PC-9 (cell line): Measurements from ENCODE around the gene PRIM1. TPM values are rescaled to one million over a fixed set of nuclear protein-coding genes. Genes with fewer than 3 reads are reported as not detected.
A peak's percentile ranks its signal among the peaks of the same experiment; 100 is the strongest.

Experiments used
- BruUV-seq: library from RNA; stranded (reverse); fragments of 400-500 nt; replicated peaks from 2 replicates; lab custom pipeline; 2021; lab: Mats Ljungman, UMichigan
- CTCF ChIA-PET: fragments of 300-600 bp; sonication (Branson Sonifier 250); formaldehyde crosslinking; loops from one replicate; lab custom pipeline; 2022; ENCODE audit warnings: antibody characterized with exemption; lab: Charles Lee
- POLR2A ChIA-PET: fragments of 300-600 bp; sonication (Branson Sonifier 250); formaldehyde crosslinking; loops from one replicate; lab custom pipeline; 2022; ENCODE audit warnings: antibody characterized with exemption; ENCODE audit not compliant: unreplicated experiment; lab: Charles Lee
- DNase-seq, 2 experiments: peaks; one replicate each; pipeline versions ENCODE4 v3.0.0 to v3.0.0-alpha.2; 2015 to 2022; ENCODE audit warnings: mixed read lengths in 1 of 2
- H2AFZ ChIP-seq: fragments of 200-600 bp; sonication (generic); 2 replicates; pipeline ENCODE4 v1.8.1; 2017; ENCODE audit warnings: antibody characterized with exemption
- H3F3A ChIP-seq: fragments of 200-600 bp; sonication (generic); 2 replicates; pipeline ENCODE4 v1.8.1; 2017; ENCODE audit warnings: antibody characterized with exemption, mild to moderate bottlenecking, low read depth; ENCODE audit not compliant: insufficient read depth
- H3K27ac ChIP-seq: fragments of 200-600 bp; sonication (generic); 2 replicates; pipeline ENCODE4 v1.6.1; 2016; ENCODE audit warnings: mixed run types
- H3K27me3 ChIP-seq: fragments of 200-600 bp; sonication (generic); 2 replicates; pipeline ENCODE4 v1.6.1; 2016; ENCODE audit warnings: low read depth, mixed run types; ENCODE audit not compliant: insufficient read depth
- H3K36me3 ChIP-seq: fragments of 200-600 bp; sonication (generic); 2 replicates; pipeline ENCODE4 v1.6.1; 2016; ENCODE audit warnings: low read depth, mixed run types
- H3K4me1 ChIP-seq: fragments of 200-600 bp; sonication (generic); replicated peaks from 2 replicates; pipeline ENCODE4 v1.6.1; 2016; ENCODE audit warnings: mixed run types; ENCODE audit not compliant: insufficient read depth
- H3K4me2 ChIP-seq: fragments of 200-600 bp; sonication (generic); 2 replicates; pipeline ENCODE4 v1.6.1; 2017; ENCODE audit warnings: mixed run types
- H3K4me3 ChIP-seq: fragments of 200-600 bp; sonication (generic); 2 replicates; pipeline ENCODE4 v1.6.1; 2016; ENCODE audit warnings: mixed run types
- H3K79me2 ChIP-seq: fragments of 200-600 bp; sonication (generic); 2 replicates; pipeline ENCODE4 v1.6.1; 2017; ENCODE audit warnings: low read depth, mixed run types
- H3K9me2 ChIP-seq: fragments of 200-600 bp; sonication (generic); 2 replicates; pipeline ENCODE4 v1.8.1; 2017; ENCODE audit warnings: mild to moderate bottlenecking; ENCODE audit not compliant: insufficient read depth
- H3K9me3 ChIP-seq: fragments of 200-600 bp; sonication (generic); 2 replicates; pipeline ENCODE4 v1.8.1; 2016; ENCODE audit warnings: low read depth; ENCODE audit not compliant: insufficient read depth
- H4K20me1 ChIP-seq: fragments of 200-600 bp; sonication (generic); 2 replicates; pipeline ENCODE4 v1.8.1; 2017; ENCODE audit not compliant: insufficient read depth
- EZH2 ChIP-seq: fragments of 200-600 bp; sonication (generic); IDR thresholded peaks from 2 replicates; pipeline ENCODE4 v1.8.0; 2017; ENCODE audit warnings: antibody characterized with exemption, low read depth
- intact Hi-C: fragments of 100-400 bp; cut with micrococcal nuclease; formaldehyde crosslinking; loops from one replicate; pipeline ENCODE4 v1.10.0; 2022; ENCODE audit not compliant: unreplicated experiment
- total RNA-seq: library from RNA; stranded (reverse); gene quantifications from 2 replicates; pipeline ENCODE4 v1.2.3, GENCODE V29; 2021
- TF ChIP-seq, protein P1 (sequence below): fragments of 200-600 bp; sonication (generic); conservative IDR thresholded peaks from 2 replicates; pipeline ENCODE4 v1.6.1; 2017; ENCODE audit warnings: mixed run types, antibody characterized with exemption, mild to moderate bottlenecking, moderate library complexity

Gene PRIM1
- total RNA-seq, 1 experiment from 2014 or later, result 35.8 TPM

- Histone ChIP-seq H3K79me2 (peaks cover 76% of the 10 kb centered on the region), H3K27ac (peak overlapping the region; percentile 63), H2AFZ (no peak overlapping the region), H3K4me2 (peak overlapping the region; percentile 98), H3F3A (peaks cover 80% of the 10 kb centered on the region), H3K4me1 (peaks cover 49% of the 10 kb centered on the region), H4K20me1 (peaks cover 61% of the 10 kb centered on the region), H3K4me3 (peak overlapping the region; percentile 46; the same call in 1 of the 2 replicates), H3K9me3 (no peaks in the 10 kb centered on the region), H3K36me3 (peaks cover 50% of the 10 kb centered on the region), H3K9me2 (no peaks in the 10 kb centered on the region), H3K27me3 (no peaks in the 10 kb centered on the region)
- no TSS peak for BruUV-seq
- no peak for DNase-seq
- ChIA-PET POLR2A (interaction anchor here (0.7 kb wide), 1 partner anchor 33 kb away, joined by 3 read pairs; no protein-coding TSS in a partner anchor), CTCF (interaction anchor here (0.5 to 1.6 kb wide), 3 partner anchors 12 to 85 kb away, joined by 3 to 9 read pairs (median 5); no protein-coding TSS in a partner anchor)
- intact Hi-C loops, result loop anchor here (10.0 kb wide), 1 partner anchor 57 kb away; no protein-coding TSS in a partner anchor
- TF ChIP-seq EZH2, result no peak
- TF ChIP-seq, protein P1, sequence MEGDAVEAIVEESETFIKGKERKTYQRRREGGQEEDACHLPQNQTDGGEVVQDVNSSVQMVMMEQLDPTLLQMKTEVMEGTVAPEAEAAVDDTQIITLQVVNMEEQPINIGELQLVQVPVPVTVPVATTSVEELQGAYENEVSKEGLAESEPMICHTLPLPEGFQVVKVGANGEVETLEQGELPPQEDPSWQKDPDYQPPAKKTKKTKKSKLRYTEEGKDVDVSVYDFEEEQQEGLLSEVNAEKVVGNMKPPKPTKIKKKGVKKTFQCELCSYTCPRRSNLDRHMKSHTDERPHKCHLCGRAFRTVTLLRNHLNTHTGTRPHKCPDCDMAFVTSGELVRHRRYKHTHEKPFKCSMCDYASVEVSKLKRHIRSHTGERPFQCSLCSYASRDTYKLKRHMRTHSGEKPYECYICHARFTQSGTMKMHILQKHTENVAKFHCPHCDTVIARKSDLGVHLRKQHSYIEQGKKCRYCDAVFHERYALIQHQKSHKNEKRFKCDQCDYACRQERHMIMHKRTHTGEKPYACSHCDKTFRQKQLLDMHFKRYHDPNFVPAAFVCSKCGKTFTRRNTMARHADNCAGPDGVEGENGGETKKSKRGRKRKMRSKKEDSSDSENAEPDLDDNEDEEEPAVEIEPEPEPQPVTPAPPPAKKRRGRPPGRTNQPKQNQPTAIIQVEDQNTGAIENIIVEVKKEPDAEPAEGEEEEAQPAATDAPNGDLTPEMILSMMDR, result no peak
These were observed 30.4 kb downstream of the PRIM1 start for GRCh38 chr12:56721721-56722120.

DNA sequence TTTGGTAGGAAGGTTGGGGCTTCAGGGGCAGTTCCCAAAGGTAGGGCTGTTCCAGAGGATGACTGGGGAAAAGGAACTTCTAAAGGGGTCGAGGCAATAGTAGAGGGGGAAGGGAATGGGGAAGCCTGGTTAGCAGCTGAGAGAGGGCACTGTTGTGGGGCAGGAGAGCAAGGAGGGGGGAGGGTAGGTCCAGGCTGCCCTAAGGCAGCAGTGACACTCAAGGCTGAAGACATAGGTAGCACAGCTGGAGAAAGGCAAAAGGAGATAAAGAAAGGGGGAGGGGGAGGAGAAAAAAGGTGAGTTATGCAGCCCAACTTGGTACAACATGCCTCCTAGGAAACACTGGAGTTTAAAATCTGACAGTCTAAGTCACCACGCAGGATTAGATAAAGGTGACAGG lies 30.9 kb downstream of the PRIM1 start:
- no peaks in the 10 kb centered on the region for H3K27me3 ChIP-seq
- no TSS peak for BruUV-seq
- H3F3A ChIP-seq, result peaks cover 80% of the 10 kb centered on the region
- H3K9me2 ChIP-seq, result no peaks in the 10 kb centered on the region
- H2AFZ ChIP-seq, result no peak overlapping the region
- no peak for DNase-seq
- ChIA-PET CTCF (no interaction called here), POLR2A (interaction anchor here (0.6 to 0.7 kb wide), 4 partner anchors 15 to 62 kb away, joined by 3 to 10 read pairs (median 6); partner anchors contain the start of gene PTGES3)
- H3K4me1 ChIP-seq, result peaks cover 52% of the 10 kb centered on the region
- intact Hi-C loops, result loop anchor here (10.0 kb wide), 1 partner anchor 56 kb away; no protein-coding TSS in a partner anchor
- H3K36me3 ChIP-seq, result peaks cover 55% of the 10 kb centered on the region
- H3K79me2 ChIP-seq, result peaks cover 81% of the 10 kb centered on the region
- H3K4me2 ChIP-seq, result peak overlapping the region; percentile 98
- peak overlapping the region; percentile 46; the same call in 1 of the 2 replicates for H3K4me3 ChIP-seq
- H4K20me1 ChIP-seq, result peaks cover 66% of the 10 kb centered on the region
- TF ChIP-seq, protein P1, result no peak
- no peak for TF ChIP-seq EZH2
- H3K27ac ChIP-seq, result peak overlapping the region; percentile 63
- H3K9me3 ChIP-seq, result no peaks in the 10 kb centered on the region

GRCh38 chr12:56720731-56721151 lies 31.4 kb downstream of the PRIM1 start:
- POLR2A ChIA-PET, result interaction anchor here (0.6 to 0.7 kb wide), 4 partner anchors 15 to 62 kb away, joined by 3 to 10 read pairs (median 6); partner anchors contain the start of gene PTGES3
- H3K79me2 ChIP-seq, result peaks cover 86% of the 10 kb centered on the region
- H3K9me2 ChIP-seq, result no peaks in the 10 kb centered on the region
- CTCF ChIA-PET, result no interaction called here
- peaks cover 71% of the 10 kb centered on the region for H4K20me1 ChIP-seq
- intact Hi-C loops, result loop anchor here (10.0 kb wide), 1 partner anchor 56 kb away; no protein-coding TSS in a partner anchor
- peak overlapping the region; percentile 63 for H3K27ac ChIP-seq
- DNase-seq, result no peak
- peaks cover 52% of the 10 kb centered on the region for H3K4me1 ChIP-seq
- no peaks in the 10 kb centered on the region for H3K27me3 ChIP-seq
- H3K36me3 ChIP-seq, result peaks cover 60% of the 10 kb centered on the region
- H3K4me3 ChIP-seq, result peak overlapping the region; percentile 46; the same call in 1 of the 2 replicates
- H2AFZ ChIP-seq, result no peak overlapping the region
- no TSS peak for BruUV-seq
- H3F3A ChIP-seq, result peaks cover 80% of the 10 kb centered on the region
- H3K9me3 ChIP-seq, result no peaks in the 10 kb centered on the region
- peak overlapping the region; percentile 98 for H3K4me2 ChIP-seq
- TF ChIP-seq, protein P1, result no peak
- TF ChIP-seq EZH2, result no peak
